A549 (cell line): ENCODE data around the gene MED4. TPM values are rescaled to one million over a fixed set of nuclear protein-coding genes. Genes with fewer than 3 reads are reported as not detected.

Experiments used
- ATAC-seq, 2 experiments: fragments of 200-7000 bp in 1 of 2; fragments of >200 bp in 1 of 2; cut with Nextera tagmentation in 1 of 2; cut with Tn5 transposase in 1 of 2; 3 replicates each; pipeline versions ENCODE4 v1.8.0 to v1.9.1; 2018 to 2020; ENCODE audit warnings: mild to moderate bottlenecking in 1 of 2, moderate library complexity in 1 of 2
- CTCF ChIA-PET: fragments of 300-600 bp; sonication (Branson Sonifier 250); formaldehyde crosslinking; extraction: SDS; loops from one replicate; lab custom pipeline; 2021; ENCODE audit warnings: antibody characterized with exemption, inconsistent platforms; lab: Yijun Ruan, JAX
- POLR2A ChIA-PET: fragments of 350-600 bp; formaldehyde crosslinking; extraction: SDS; loops from one replicate; lab custom pipeline; 2021; ENCODE audit warnings: antibody characterized with exemption, inconsistent platforms; lab: Yijun Ruan, JAX
- DNase-seq, 2 experiments: peaks; one replicate each; pipeline versions ENCODE4 v3.0.0 to v3.0.0-alpha.2; 2011 to 2016; ENCODE audit warnings: low read depth in 1 of 2, low spot score in 1 of 2
- FAIRE-seq: peaks from 2 replicates; lab custom pipeline; 2011; peaks lifted over from hg19 to GRCh38; lab: Jason Lieb, UNC
- H3K27ac ChIP-seq, 2 experiments: fragments of >200 bp; sonication (Bioruptor Twin); formaldehyde crosslinking; 3 replicates each; pipeline ENCODE4 v1.5.1; 2016 to 2017
- H3K4me1 ChIP-seq: fragments of >200 bp; sonication (Bioruptor Twin); formaldehyde crosslinking; 3 replicates; pipeline ENCODE4 v1.6.1; 2016
- H3K4me2 ChIP-seq: fragments of >200 bp; sonication (Bioruptor Twin); formaldehyde crosslinking; 3 replicates; pipeline ENCODE4 v1.6.1; 2016
- H3K4me3 ChIP-seq: fragments of >200 bp; sonication (Bioruptor Twin); formaldehyde crosslinking; 3 replicates; pipeline ENCODE4 v1.5.1; 2016
- H3K9me3 ChIP-seq: fragments of >200 bp; sonication (Bioruptor Twin); formaldehyde crosslinking; 3 replicates; pipeline ENCODE4 v1.6.1; 2016
- ATOH8 ChIP-seq: fragments of 250-450 bp; sonication (Bioruptor Pico); IDR thresholded peaks from 2 replicates; pipeline ENCODE4 v1.5.0; 2020; ENCODE audit warnings: low read depth, mild to moderate bottlenecking, moderate library complexity
- BCL3 ChIP-seq: fragments of >200 bp; sonication (Bioruptor Twin); formaldehyde crosslinking; IDR thresholded peaks from 3 replicates; pipeline ENCODE4 v1.6.1; 2016
- CEBPB ChIP-seq, 2 experiments: fragments of >200 bp in 1 of 2; sonication (Bioruptor Twin) in 1 of 2; formaldehyde crosslinking in 1 of 2; IDR thresholded peaks; 2 replicates each; pipeline ENCODE4 v1.6.1; 2012 to 2016
- CHD4 ChIP-seq: fragments of 200-600 bp; sonication (generic); IDR thresholded peaks from 2 replicates; pipeline ENCODE4 v1.6.1; 2016; ENCODE audit warnings: antibody characterized with exemption, mild to moderate bottlenecking, borderline replicate concordance
- EHMT2 ChIP-seq: fragments of 200-600 bp; sonication (generic); IDR thresholded peaks from 2 replicates; pipeline ENCODE4 v1.6.1; 2016; ENCODE audit warnings: antibody characterized with exemption, low read depth, mild to moderate bottlenecking, moderate library complexity
- ESRRA ChIP-seq: fragments of 150-350 bp; IDR thresholded peaks from 2 replicates; pipeline ENCODE4 v1.6.1; 2014; ENCODE audit warnings: mild to moderate bottlenecking, low read length, borderline replicate concordance
- HMGXB4 ChIP-seq: fragments of 250-450 bp; sonication (Bioruptor Pico); IDR thresholded peaks from 2 replicates; pipeline ENCODE4 v1.5.0; 2021; ENCODE audit warnings: mild to moderate bottlenecking, moderate library complexity, borderline replicate concordance
- JUNB ChIP-seq: fragments of >200 bp; sonication (Bioruptor Twin); formaldehyde crosslinking; IDR thresholded peaks from 2 replicates; pipeline ENCODE4 v1.6.1; 2016
- KDM1A ChIP-seq: fragments of 200-600 bp; sonication (generic); IDR thresholded peaks from 2 replicates; pipeline ENCODE4 v1.6.1; 2016; ENCODE audit warnings: low read depth, mild to moderate bottlenecking
- KDM5A ChIP-seq: fragments of 200-600 bp; sonication (generic); IDR thresholded peaks from 2 replicates; pipeline ENCODE4 v1.6.1; 2016; ENCODE audit warnings: antibody characterized with exemption, mild to moderate bottlenecking
- MYC ChIP-seq: IDR thresholded peaks from 2 replicates; pipeline ENCODE4 v1.6.1; 2012; ENCODE audit warnings: mild to moderate bottlenecking, inconsistent platforms, low read length, improper control_type of control experiment, borderline replicate concordance
- REST ChIP-seq: fragments of 200-600 bp; sonication (generic); IDR thresholded peaks from 2 replicates; pipeline ENCODE4 v1.6.1; 2016; ENCODE audit warnings: antibody characterized with exemption, mild to moderate bottlenecking, moderate library complexity
- ZFP36 ChIP-seq: fragments of 450-650 bp; IDR thresholded peaks from 2 replicates; pipeline ENCODE4 v1.6.1; 2014; ENCODE audit warnings: borderline replicate concordance; ENCODE audit not compliant: partially characterized antibody
- WGBS: methylation state at CpG from one replicate; pipeline ENCODE4 v1.1.6; 2017; ENCODE audit errors: missing lambda C conversion rate; 5-methylcytosine and 5-hydroxymethylcytosine counted together
- polyA plus RNA-seq, 4 experiments: library from polyadenylated mRNA; depleted of rRNA in 3 of 4; stranded (reverse); fragments of >200 nt; fragmentation: RNase III in 1 of 4; extraction: RNeasy Plus Mini Kit Qiagen cat#74134 plus additional on column Dnase treatment in 1 of 4; gene quantifications; 2 replicates in 3 of 4; 3 replicates in 1 of 4; pipeline ENCODE4 v1.2.3, GENCODE V29; 2011 to 2017

Gene MED4
- polyA plus RNA-seq, 2 of the 4 experiments (the other 2 are of a cell fraction), result 30.5 to 41.9 TPM

- no peak for TF ChIP-seq HMGXB4 (CRISPR knock-in tag)
- no peak for TF ChIP-seq ZFP36
- TF ChIP-seq ATOH8 (CRISPR knock-in tag), result no peak
- TF ChIP-seq BCL3, result no peak
- TF ChIP-seq KDM5A, result no peak
- no peak for TF ChIP-seq ESRRA
- TF ChIP-seq EHMT2, result no peak
- TF ChIP-seq, all 56 proteins: peak for 0
These were observed 44.4 kb downstream of the MED4 start (continued) for GRCh38 chr13:48050550-48050949.

- TF ChIP-seq CEBPB (IDR thresholded peaks at IDR 0.05), result no peak
- TF ChIP-seq MYC, result no peak
- TF ChIP-seq KDM1A, result no peak
- ChIA-PET POLR2A (interaction anchor here (0.6 kb wide), 1 partner anchor 359 kb away, joined by 3 read pairs; no protein-coding TSS in a partner anchor), CTCF (no interaction called here)
- FAIRE-seq (no peak), DNase-seq (no peak), ATAC-seq (no peak; a peak in 1 of 6 replicates)
- no peak overlapping the region for H3K4me3 ChIP-seq
- no peaks in the 10 kb centered on the region for H3K9me3 ChIP-seq
- peaks cover 5% of the 10 kb centered on the region; the same call in 2 of the 3 replicates for H3K4me1 ChIP-seq
- H3K27ac ChIP-seq, result no peak overlapping the region
- no peak overlapping the region for H3K4me2 ChIP-seq
These were observed 51.0 kb downstream of the MED4 start for GRCh38 chr13:48043789-48044503.

- H3K27ac ChIP-seq, result no peak overlapping the region
- no peaks in the 10 kb centered on the region for H3K9me3 ChIP-seq
- ChIA-PET CTCF (no interaction called here), POLR2A (no interaction called here)
- 94% methylated on average over 2 of the region's 2 CpGs for WGBS
- peaks cover 11% of the 10 kb centered on the region; the same call in 2 of the 3 replicates for H3K4me1 ChIP-seq
- no peak for FAIRE-seq
- no peak for DNase-seq
- H3K4me2 ChIP-seq, result no peak overlapping the region
- no peak overlapping the region for H3K4me3 ChIP-seq
- no peak for ATAC-seq
- TF ChIP-seq CHD4 (no peak), REST (no peak), JUNB (no peak)
These were observed 52.0 kb downstream of the MED4 start for GRCh38 chr13:48042894-48043293.
